BLaER1 (cell line): Measurements from ENCODE around the gene TIMM13.

ENCODE experiments used
- H3K27ac ChIP-seq: shearing (Covaris generic); formaldehyde crosslinking; 2 replicates; pipeline ENCODE4 v1.8.1; 2022
- H3K27me3 ChIP-seq: shearing (Covaris generic); formaldehyde crosslinking; 2 replicates; pipeline ENCODE4 v1.8.1; 2022
- H3K36me3 ChIP-seq: shearing (Covaris generic); formaldehyde crosslinking; 2 replicates; pipeline ENCODE4 v1.8.1; 2022
- H3K4me1 ChIP-seq: shearing (Covaris generic); formaldehyde crosslinking; 2 replicates; pipeline ENCODE4 v1.8.1; 2022
- H3K4me2 ChIP-seq: shearing (Covaris generic); formaldehyde crosslinking; 2 replicates; pipeline ENCODE4 v1.8.1; 2022
- H3K4me3 ChIP-seq: shearing (Covaris generic); formaldehyde crosslinking; 2 replicates; pipeline ENCODE4 v1.8.1; 2022
- H3K9ac ChIP-seq: shearing (Covaris generic); formaldehyde crosslinking; 2 replicates; pipeline ENCODE4 v1.8.1; 2022
- H3K9me3 ChIP-seq: shearing (Covaris generic); formaldehyde crosslinking; 2 replicates; pipeline ENCODE4 v1.8.1; 2022
- H4K20me1 ChIP-seq: shearing (Covaris generic); formaldehyde crosslinking; 2 replicates; pipeline ENCODE4 v1.8.1; 2022
- Cebpa-rat ChIP-seq: shearing (Covaris generic); IDR thresholded peaks from 2 replicates; pipeline ENCODE4 v1.8.1; 2022

Gene TIMM13

GRCh38 chr19:2381148-2381820, 46.1 kb downstream of the TIMM13 start:
- H3K27me3 ChIP-seq, result no peaks in the 10 kb centered on the region
- no peak overlapping the region for H3K4me2 ChIP-seq
- H3K9me3 ChIP-seq, result peaks cover 36% of the 10 kb centered on the region
- H3K27ac ChIP-seq, result no peak overlapping the region
- peaks cover 16% of the 10 kb centered on the region for H3K4me1 ChIP-seq
- no peak for TF ChIP-seq Cebpa-rat
- H3K4me3 ChIP-seq, result no peak overlapping the region
- H4K20me1 ChIP-seq, result no peaks in the 10 kb centered on the region
- H3K9ac ChIP-seq, result no peak overlapping the region
- H3K36me3 ChIP-seq, result no peaks in the 10 kb centered on the region

DNA sequence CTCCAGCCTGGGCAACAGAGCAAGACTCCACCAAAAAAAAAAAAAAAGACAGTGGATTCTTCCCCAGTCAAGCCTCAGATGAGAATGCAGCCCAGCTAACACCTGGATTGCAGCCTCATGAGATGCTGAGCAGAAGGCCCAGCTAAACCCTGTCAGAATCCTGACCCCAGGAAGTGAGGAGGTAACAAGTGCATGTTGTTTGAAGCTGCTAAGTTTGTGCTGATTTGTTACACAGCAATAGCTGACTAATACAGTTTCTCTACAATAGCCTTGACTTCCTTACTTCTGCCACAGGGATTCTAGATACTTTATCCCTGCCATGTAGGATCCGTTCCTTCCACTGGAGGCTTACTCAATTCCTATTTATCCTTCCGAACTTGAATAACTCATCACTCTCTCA, 46.8 kb downstream of the TIMM13 start:
- no peaks in the 10 kb centered on the region for H4K20me1 ChIP-seq
- H3K4me3 ChIP-seq, result no peak overlapping the region
- no peak for TF ChIP-seq Cebpa-rat
- H3K9me3 ChIP-seq, result peaks cover 36% of the 10 kb centered on the region
- H3K36me3 ChIP-seq, result no peaks in the 10 kb centered on the region
- H3K4me1 ChIP-seq, result peaks cover 23% of the 10 kb centered on the region
- no peak overlapping the region for H3K4me2 ChIP-seq
- H3K9ac ChIP-seq, result no peak overlapping the region
- no peak overlapping the region for H3K27ac ChIP-seq
- no peaks in the 10 kb centered on the region for H3K27me3 ChIP-seq

- no peak overlapping the region for H3K4me3 ChIP-seq
- no peak overlapping the region for H3K9ac ChIP-seq
- H3K27me3 ChIP-seq, result no peaks in the 10 kb centered on the region
Measured at GRCh38 chr19:2376784-2377519, 50.4 kb downstream of the TIMM13 start.

More at GRCh38 chr19:2376784-2377519, 50.4 kb downstream of the TIMM13 start:
- Histone ChIP-seq H3K36me3 (no peaks in the 10 kb centered on the region), H3K9me3 (peaks cover 41% of the 10 kb centered on the region), H3K4me1 (peaks cover 8% of the 10 kb centered on the region), H3K4me2 (no peak overlapping the region), H4K20me1 (no peaks in the 10 kb centered on the region), H3K27ac (no peak overlapping the region)
- no peak for TF ChIP-seq Cebpa-rat
